Colonic mucosa (tissue), 4 donors: ENCODE data around the gene MAP3K14. TPM values are rescaled to one million over a fixed set of nuclear protein-coding genes. Genes with fewer than 3 reads are reported as not detected.

Experiments used
- DNase-seq: peaks from one replicate; pipeline ENCODE4 v3.0.0-alpha.2; 2020
- H3K27ac ChIP-seq: fragments of 200-600 bp; one replicate; pipeline ENCODE4 v1.8.0; 2021
- H3K27me3 ChIP-seq: fragments of 200-600 bp; one replicate; pipeline ENCODE4 v1.8.0; 2021
- H3K36me3 ChIP-seq: fragments of 200-600 bp; one replicate; pipeline ENCODE4 v1.8.0; 2021
- H3K4me1 ChIP-seq: fragments of 200-600 bp; one replicate; pipeline ENCODE4 v1.8.0; 2021; ENCODE audit warnings: mild to moderate bottlenecking
- H3K4me3 ChIP-seq: fragments of 200-600 bp; one replicate; pipeline ENCODE4 v1.8.0; 2021
- H3K9ac ChIP-seq, 2 donors: one replicate each; pipeline ENCODE4 v1.7.0; 2013; ENCODE audit warnings: control low read depth in 2 of 2, low read depth in 2 of 2, low read length in 2 of 2
- H3K9me3 ChIP-seq: fragments of 200-600 bp; one replicate; pipeline ENCODE4 v1.8.0; 2021
- intact Hi-C: fragments of 100-400 bp; cut with DNase I; formaldehyde crosslinking; loops from one replicate; pipeline ENCODE4 v1.14.1; 2022
- total RNA-seq, 2 donors: library from RNA; stranded (reverse); fragmentation: NEBNext Ultra II Directional in 1 of 2; extraction: Animal tissue kit (Norgen Biotek cat#: 25700) in 1 of 2; gene quantifications; one replicate each; pipeline ENCODE4 v1.2.1, GENCODE V29; 2021
- TF ChIP-seq, protein P1 (sequence below): fragments of 200-600 bp; IDR thresholded peaks from one replicate; pipeline ENCODE4 v1.8.0; 2022; ENCODE audit warnings: antibody characterized with exemption, mild to moderate bottlenecking
- donor health status: healthy.
- donor health status: DM: no; HTN: no; CAD: no.
- donor health status: DM: no; HTN: no; CAD: no.

Gene MAP3K14
- 10 to 100 TPM; 11.1 to 15.0 TPM for total RNA-seq

DNA sequence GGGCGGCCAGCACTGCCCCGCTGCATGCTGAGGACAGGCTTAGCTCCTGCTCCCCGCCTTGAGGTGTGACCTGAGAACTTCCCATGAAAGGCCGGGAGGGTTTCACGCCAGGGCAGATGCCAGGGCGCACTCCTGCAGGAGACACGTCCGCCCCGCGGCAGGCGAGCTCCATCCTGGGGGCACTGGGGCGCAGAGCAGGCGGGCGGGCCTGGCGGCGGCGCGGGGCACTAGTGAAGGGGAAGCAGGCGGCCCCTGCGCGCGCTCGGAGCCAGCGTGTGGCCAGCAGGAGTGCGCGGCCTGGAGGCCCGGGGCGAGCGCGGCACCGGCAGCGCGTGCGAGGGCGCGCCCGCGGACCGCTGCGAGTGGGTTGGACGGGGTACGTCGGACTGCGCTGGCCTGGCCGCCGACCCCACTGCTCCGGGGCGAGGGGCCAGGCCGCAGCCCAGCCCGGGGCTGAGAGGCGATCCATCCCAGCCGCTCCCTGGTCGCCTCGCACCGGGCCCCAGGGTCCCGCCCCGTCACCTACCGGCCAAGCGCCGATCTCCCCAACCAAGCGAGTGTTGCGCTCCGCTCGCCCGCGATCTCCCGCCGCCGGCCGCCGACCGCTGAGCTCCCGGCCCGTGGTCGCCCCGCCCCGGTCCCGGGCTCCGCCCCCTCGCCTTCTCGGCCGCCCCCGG is at the start of gene MAP3K14:
Gene MAP3K14, minus strand, starts transcription at position 587 of the 677 bp plus-strand sequence. CDS start 26,275 bp downstream, outside the sequence.
- H3K36me3 ChIP-seq, result no peaks in the 10 kb centered on the region
- intact Hi-C loops, result no loop called here
- DNase-seq, result peak; percentile 69

GRCh38 chr17:45366049-45366448 is 49.2 kb upstream of the MAP3K14 start:
- TF ChIP-seq, protein P1, sequence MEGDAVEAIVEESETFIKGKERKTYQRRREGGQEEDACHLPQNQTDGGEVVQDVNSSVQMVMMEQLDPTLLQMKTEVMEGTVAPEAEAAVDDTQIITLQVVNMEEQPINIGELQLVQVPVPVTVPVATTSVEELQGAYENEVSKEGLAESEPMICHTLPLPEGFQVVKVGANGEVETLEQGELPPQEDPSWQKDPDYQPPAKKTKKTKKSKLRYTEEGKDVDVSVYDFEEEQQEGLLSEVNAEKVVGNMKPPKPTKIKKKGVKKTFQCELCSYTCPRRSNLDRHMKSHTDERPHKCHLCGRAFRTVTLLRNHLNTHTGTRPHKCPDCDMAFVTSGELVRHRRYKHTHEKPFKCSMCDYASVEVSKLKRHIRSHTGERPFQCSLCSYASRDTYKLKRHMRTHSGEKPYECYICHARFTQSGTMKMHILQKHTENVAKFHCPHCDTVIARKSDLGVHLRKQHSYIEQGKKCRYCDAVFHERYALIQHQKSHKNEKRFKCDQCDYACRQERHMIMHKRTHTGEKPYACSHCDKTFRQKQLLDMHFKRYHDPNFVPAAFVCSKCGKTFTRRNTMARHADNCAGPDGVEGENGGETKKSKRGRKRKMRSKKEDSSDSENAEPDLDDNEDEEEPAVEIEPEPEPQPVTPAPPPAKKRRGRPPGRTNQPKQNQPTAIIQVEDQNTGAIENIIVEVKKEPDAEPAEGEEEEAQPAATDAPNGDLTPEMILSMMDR, result no peak
- H3K4me1 ChIP-seq, result no peaks in the 10 kb centered on the region
- no peaks in the 10 kb centered on the region for H3K27me3 ChIP-seq
- no peaks in the 10 kb centered on the region for H3K9me3 ChIP-seq
- DNase-seq, result no peak
- H3K27ac ChIP-seq, result no peak overlapping the region
- no peaks in the 10 kb centered on the region for H3K36me3 ChIP-seq
- H3K4me3 ChIP-seq, result no peak overlapping the region
- H3K9ac ChIP-seq, result no peak overlapping the region
- intact Hi-C loops, result no loop called here

More for the DNA sequence above, at the start of gene MAP3K14:
- H3K9ac ChIP-seq, result peak within 1 kb of the TSS; percentile 94 to 96
- TF ChIP-seq, protein P1, result no peak
- H3K9me3 ChIP-seq, result no peaks in the 10 kb centered on the region
- H3K4me1 ChIP-seq, result peaks cover 42% of the 10 kb centered on the region
- peak within 1 kb of the TSS; percentile 98 for H3K27ac ChIP-seq
- no peaks in the 10 kb centered on the region for H3K27me3 ChIP-seq
- peak within 1 kb of the TSS; percentile 79 for H3K4me3 ChIP-seq

GRCh38 chr17:45364531-45365390 is 47.9 kb upstream of the MAP3K14 start:
- Histone ChIP-seq H3K4me1 (no peaks in the 10 kb centered on the region), H3K4me3 (no peak overlapping the region), H3K27me3 (no peaks in the 10 kb centered on the region), H3K9ac (no peak overlapping the region), H3K9me3 (no peaks in the 10 kb centered on the region), H3K36me3 (no peaks in the 10 kb centered on the region), H3K27ac (no peak overlapping the region)
- no peak for DNase-seq
- TF ChIP-seq, protein P1, result no peak
- intact Hi-C loops, result no loop called here

GRCh38 chr17:45363498-45363897 is 46.7 kb upstream of the MAP3K14 start:
- TF ChIP-seq, protein P1, result no peak
- Histone ChIP-seq H3K27me3 (no peaks in the 10 kb centered on the region), H3K9me3 (no peaks in the 10 kb centered on the region), H3K27ac (no peak overlapping the region), H3K4me3 (no peak overlapping the region), H3K36me3 (no peaks in the 10 kb centered on the region), H3K9ac (no peak overlapping the region), H3K4me1 (no peaks in the 10 kb centered on the region)
- no peak for DNase-seq
- intact Hi-C loops, result no loop called here

DNA sequence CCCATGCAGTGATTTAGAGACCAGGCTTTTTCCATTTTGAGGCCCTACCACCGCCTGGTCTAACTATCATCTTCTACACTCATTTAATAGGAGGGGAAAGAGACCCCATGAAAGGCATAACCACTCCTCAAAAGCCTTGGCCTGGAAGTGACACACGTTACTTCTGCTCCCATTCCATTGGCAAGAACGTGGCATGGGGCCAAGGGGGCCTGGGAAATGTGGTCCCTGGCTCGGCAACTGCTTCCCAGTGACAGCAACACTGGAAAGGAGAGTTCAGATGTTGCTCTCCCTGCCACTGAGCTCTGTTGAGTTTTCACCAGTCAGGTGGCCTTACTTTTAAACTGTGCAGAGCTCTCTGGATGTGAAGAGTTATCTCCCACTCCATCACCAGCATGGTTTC is 45.2 kb upstream of the MAP3K14 start:
- Histone ChIP-seq H3K27ac (no peak overlapping the region), H3K4me1 (no peaks in the 10 kb centered on the region), H3K9me3 (no peaks in the 10 kb centered on the region), H3K36me3 (no peaks in the 10 kb centered on the region), H3K4me3 (no peak overlapping the region), H3K9ac (no peak overlapping the region), H3K27me3 (no peaks in the 10 kb centered on the region)
- TF ChIP-seq, protein P1, result no peak
- no peak for DNase-seq
- intact Hi-C loops, result no loop called here
